ENCODE results near the gene KANSL1. TPM values are rescaled to one million over a fixed set of nuclear protein-coding genes. Genes with fewer than 3 reads are reported as not detected.

The KANSL1 gene
- total and polyA plus RNA-seq, 8 donors = 24.6 to 86.6 (median 48.2) TPM

GRCh38 chr17:46200197-46200596 lies 7.0 kb upstream of the KANSL1 start:
- intact Hi-C loops (cut with DNase I) = no loop called here
- no peak for DNase-seq
- ATAC-seq = peak; percentile 16 to 70 (median 46)
- Histone ChIP-seq H3K36me3 (no peaks in the 10 kb centered on the region), H3K4me3 (no peak overlapping the region), H3K4me1 (peaks cover 15 to 52% (median 41%) of the 10 kb centered on the region in 3 donors), H3K9me3 (no peaks in the 10 kb centered on the region), H3K27me3 (no peaks in the 10 kb centered on the region), H3K27ac (peak overlapping the region in 1 of 4 donors; percentile 37)
- 79 to 81% methylated on average over 7 of the region's 7 CpGs for WGBS, 2 donors
- no peak for FAIRE-seq
- TF ChIP-seq, protein P1, sequence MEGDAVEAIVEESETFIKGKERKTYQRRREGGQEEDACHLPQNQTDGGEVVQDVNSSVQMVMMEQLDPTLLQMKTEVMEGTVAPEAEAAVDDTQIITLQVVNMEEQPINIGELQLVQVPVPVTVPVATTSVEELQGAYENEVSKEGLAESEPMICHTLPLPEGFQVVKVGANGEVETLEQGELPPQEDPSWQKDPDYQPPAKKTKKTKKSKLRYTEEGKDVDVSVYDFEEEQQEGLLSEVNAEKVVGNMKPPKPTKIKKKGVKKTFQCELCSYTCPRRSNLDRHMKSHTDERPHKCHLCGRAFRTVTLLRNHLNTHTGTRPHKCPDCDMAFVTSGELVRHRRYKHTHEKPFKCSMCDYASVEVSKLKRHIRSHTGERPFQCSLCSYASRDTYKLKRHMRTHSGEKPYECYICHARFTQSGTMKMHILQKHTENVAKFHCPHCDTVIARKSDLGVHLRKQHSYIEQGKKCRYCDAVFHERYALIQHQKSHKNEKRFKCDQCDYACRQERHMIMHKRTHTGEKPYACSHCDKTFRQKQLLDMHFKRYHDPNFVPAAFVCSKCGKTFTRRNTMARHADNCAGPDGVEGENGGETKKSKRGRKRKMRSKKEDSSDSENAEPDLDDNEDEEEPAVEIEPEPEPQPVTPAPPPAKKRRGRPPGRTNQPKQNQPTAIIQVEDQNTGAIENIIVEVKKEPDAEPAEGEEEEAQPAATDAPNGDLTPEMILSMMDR (IDR thresholded peaks at IDR 0.05) = no peak

DNA sequence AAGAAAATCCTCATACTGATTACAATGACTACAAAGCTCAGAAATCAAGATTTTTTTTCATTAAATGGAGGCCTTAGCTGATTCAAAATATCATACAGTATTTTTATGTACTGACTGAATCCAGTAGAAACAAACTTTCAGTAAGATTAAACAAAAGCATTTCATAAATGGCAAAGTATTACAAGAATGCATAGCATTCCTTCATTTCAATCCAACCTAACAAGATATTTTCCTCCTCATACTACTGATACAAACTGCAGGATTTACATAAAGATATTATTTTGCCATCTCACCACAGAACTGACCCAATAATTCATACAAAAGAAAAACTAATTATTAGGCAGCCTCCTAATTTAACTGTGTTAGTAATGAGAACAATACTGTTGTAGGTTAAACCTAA lies 6.2 kb upstream of the KANSL1 start:
- H3K4me1 ChIP-seq = peaks cover 21 to 58% (median 49%) of the 10 kb centered on the region in 3 donors
- FAIRE-seq = no peak
- DNase-seq = no peak
- H3K4me3 ChIP-seq = no peak overlapping the region
- no peaks in the 10 kb centered on the region for H3K9me3 ChIP-seq
- H3K36me3 ChIP-seq = no peaks in the 10 kb centered on the region
- intact Hi-C loops (cut with DNase I) = no loop called here
- peak overlapping the region in 1 of 4 donors; percentile 30 for H3K27ac ChIP-seq
- no peaks in the 10 kb centered on the region for H3K27me3 ChIP-seq
- no peak for ATAC-seq
- TF ChIP-seq, protein P1 (IDR thresholded peaks at IDR 0.05) = no peak

DNA sequence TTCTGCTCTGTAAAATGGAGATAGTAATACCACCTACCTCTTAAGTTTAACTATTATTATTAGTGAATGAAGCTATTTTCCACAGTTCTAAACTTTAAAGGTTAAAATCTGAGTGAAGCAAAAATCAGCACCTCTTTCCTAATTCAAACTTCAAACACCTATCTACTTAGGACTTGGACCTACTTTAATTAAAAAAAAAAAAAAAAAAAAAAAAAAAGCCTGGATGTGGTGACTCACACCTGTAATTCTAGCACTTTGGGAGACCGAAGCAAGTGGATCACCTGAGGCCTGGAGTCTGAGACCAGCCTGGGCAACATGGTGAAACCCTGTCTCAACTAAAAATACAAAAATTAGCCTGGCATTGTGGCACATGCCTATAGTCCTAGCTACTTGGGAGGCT lies 5.0 kb upstream of the KANSL1 start:
- Histone ChIP-seq H3K27ac (no peak overlapping the region), H3K4me1 (peaks cover 22 to 60% (median 49%) of the 10 kb centered on the region in 3 donors), H3K4me3 (no peak overlapping the region), H3K9me3 (no peaks in the 10 kb centered on the region), H3K36me3 (no peaks in the 10 kb centered on the region), H3K27me3 (no peaks in the 10 kb centered on the region)
- ATAC-seq = no peak
- TF ChIP-seq, protein P1 (IDR thresholded peaks at IDR 0.05) = no peak
- WGBS, 2 donors = 86 to 95% methylated on average over 1 of the region's 1 CpG
- DNase-seq = no peak
- intact Hi-C loops (cut with DNase I) = no loop called here
- FAIRE-seq = no peak

DNA sequence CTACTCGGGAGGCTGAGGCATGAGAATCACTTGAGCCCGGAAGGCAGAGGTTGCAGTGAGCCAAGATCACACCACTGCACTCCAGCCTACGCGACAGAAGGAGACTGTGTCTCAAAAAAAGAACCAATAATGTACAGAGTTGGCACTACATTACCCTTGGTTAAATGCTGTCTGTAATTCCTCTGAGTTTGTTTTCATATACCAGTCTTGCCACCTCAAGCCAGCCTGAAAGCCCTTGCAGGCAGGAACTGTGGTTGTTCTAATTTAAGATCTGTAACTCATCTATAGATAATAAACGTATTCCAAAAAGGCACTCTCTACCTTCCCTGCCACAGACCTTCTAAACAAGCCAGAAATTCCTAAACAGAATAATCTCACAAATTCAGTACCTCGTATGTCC lies 4.3 kb upstream of the KANSL1 start:
- H3K36me3 ChIP-seq = no peaks in the 10 kb centered on the region
- H3K4me3 ChIP-seq = no peak overlapping the region
- TF ChIP-seq, protein P1 (IDR thresholded peaks at IDR 0.05) = no peak
- intact Hi-C loops (cut with DNase I) = no loop called here
- H3K27me3 ChIP-seq = no peaks in the 10 kb centered on the region
- H3K9me3 ChIP-seq = no peaks in the 10 kb centered on the region
- H3K27ac ChIP-seq = no peak overlapping the region
- WGBS, 2 donors = 77 to 79% methylated on average over 6 of the region's 6 CpGs
- H3K4me1 ChIP-seq = peaks cover 16 to 53% (median 46%) of the 10 kb centered on the region in 3 donors
- DNase-seq (no peak), ATAC-seq (no peak), FAIRE-seq (no peak)

DNA sequence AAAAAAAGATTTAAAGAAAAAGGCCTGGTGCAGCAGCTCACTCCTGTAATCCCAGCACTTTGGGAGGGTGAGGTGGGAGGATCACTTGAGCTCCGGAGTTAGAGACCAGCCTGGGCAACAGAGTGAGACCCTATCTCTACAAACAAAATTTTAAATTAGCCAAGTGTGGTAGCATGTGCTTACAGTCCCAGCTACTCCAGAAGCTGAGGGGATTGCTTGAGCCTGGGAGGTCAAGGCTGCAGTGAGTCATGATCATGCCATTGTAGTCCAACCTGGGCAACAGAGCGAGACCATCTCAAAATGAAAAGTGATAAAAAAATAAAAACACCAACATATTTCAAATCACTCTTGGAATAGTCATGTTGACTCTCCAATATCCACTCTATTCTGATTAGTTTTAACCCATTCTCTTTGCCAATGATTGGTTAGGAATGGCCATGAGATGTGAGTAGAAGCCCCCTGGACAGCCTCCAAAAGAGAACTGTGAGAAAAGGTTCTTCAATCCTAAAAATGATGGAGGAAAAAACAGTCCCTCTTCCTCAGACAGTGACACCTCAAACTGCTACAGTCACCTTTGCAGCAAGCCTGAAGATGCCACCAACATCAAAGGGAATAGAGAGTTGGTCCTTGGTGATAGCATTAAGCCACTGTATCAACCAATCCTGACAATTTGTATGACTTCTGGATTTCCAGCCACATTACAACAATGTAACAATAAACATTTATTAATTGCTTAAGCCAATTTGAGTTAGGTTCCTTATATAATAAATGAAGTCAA lies 2.9 kb upstream of the KANSL1 start:
- DNase-seq = no peak
- H3K27me3 ChIP-seq = no peaks in the 10 kb centered on the region
- H3K4me3 ChIP-seq = no peak overlapping the region
- intact Hi-C loops (cut with DNase I) = no loop called here
- TF ChIP-seq, protein P1 (IDR thresholded peaks at IDR 0.05) = no peak
- 97 to 98% methylated on average over 2 of the region's 2 CpGs for WGBS, 2 donors
- no peaks in the 10 kb centered on the region for H3K36me3 ChIP-seq
- H3K27ac ChIP-seq = no peak overlapping the region
- ATAC-seq = no peak
- H3K9me3 ChIP-seq = no peaks in the 10 kb centered on the region
- H3K4me1 ChIP-seq = peaks cover 16 to 44% (median 36%) of the 10 kb centered on the region in 3 donors
- FAIRE-seq = no peak

Measured in pancreas (tissue), 10 donors.